Measurements from ENCODE around the gene RNF38.

Gene RNF38

GRCh38 chr9:36315283-36315682 is 84.8 kb downstream of the RNF38 start:
- no peak for TF ChIP-seq TAF1 (IDR thresholded peaks at IDR 0.05; ENCODE audit: borderline replicate concordance, insufficient read depth, low read length)
- no peak for TF ChIP-seq REST (IDR thresholded peaks at IDR 0.05; ENCODE audit: insufficient read depth in 1 of 2, low read depth in 2 of 2, low read length in 2 of 2)
- TF ChIP-seq SIN3A (IDR thresholded peaks at IDR 0.05; ENCODE audit: borderline replicate concordance, insufficient read depth, low read length): no peak
- no peak for TF ChIP-seq FOXP2 (optimal IDR thresholded peaks at IDR 0.05; ENCODE audit: borderline replicate concordance, extremely low read depth, extremely low read length, insufficient read depth)

- TF ChIP-seq FOXP2 (optimal IDR thresholded peaks at IDR 0.05; ENCODE audit: borderline replicate concordance, extremely low read depth, extremely low read length, insufficient read depth): no peak
- no peak for TF ChIP-seq POLR2AphosphoS5 (IDR thresholded peaks at IDR 0.05; ENCODE audit: low read depth, low read length)
- no peak for TF ChIP-seq SIN3A (IDR thresholded peaks at IDR 0.05; ENCODE audit: borderline replicate concordance, insufficient read depth, low read length)
- no peak for TF ChIP-seq REST (IDR thresholded peaks at IDR 0.05; ENCODE audit: insufficient read depth in 1 of 2, low read depth in 2 of 2, low read length in 2 of 2)
- TF ChIP-seq TAF1 (IDR thresholded peaks at IDR 0.05; ENCODE audit: borderline replicate concordance, insufficient read depth, low read length): no peak
These were observed 85.3 kb downstream of the RNF38 start for GRCh38 chr9:36314740-36315139.

DNA sequence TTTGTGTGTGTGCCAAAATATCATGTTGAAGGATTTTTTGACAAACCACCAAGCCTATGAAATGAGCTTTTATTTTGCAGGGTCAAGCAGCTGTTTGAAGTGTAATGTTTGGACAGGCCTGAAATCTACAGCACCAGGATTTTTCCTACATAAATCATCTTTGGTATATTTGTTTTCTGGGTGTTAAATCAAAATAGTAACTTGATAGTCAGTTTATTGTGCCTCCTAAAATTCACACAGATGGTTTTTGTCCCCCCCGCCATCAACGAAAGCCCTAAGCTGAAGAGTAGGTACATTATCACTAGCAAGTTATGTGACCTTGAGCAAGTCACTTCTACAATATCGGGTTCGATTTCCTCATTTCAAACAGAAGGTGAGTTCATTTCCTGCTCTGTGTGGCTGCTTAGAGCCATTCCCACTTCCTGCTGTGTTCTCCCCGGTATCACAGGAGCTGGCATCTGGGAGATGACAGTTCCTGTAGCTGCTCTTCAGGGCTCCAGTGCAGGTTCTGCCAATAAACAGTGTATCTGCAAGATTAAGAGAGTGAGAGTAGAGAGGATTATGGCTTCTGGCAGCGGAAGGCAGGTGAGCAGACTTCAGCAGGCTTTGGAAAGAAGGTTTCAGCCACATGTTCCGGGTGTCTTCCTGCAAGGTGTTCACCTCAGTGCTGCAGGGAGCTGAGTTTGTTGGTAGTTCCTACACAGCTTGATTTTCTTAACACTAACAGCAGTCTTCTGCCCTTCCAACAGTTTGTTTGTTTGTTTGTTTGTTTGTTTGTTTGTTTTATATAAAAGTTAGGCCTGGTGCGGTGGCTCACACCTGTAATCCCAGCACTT is 93.4 kb downstream of the RNF38 start:
- TF ChIP-seq SIN3A (IDR thresholded peaks at IDR 0.05; ENCODE audit: borderline replicate concordance, insufficient read depth, low read length): no peak
- TF ChIP-seq FOXP2 (optimal IDR thresholded peaks at IDR 0.05; ENCODE audit: borderline replicate concordance, extremely low read depth, extremely low read length, insufficient read depth): no peak
- TF ChIP-seq REST (IDR thresholded peaks at IDR 0.05; ENCODE audit: insufficient read depth in 1 of 2, low read depth in 2 of 2, low read length in 2 of 2): no peak
- no peak for TF ChIP-seq TAF1 (IDR thresholded peaks at IDR 0.05; ENCODE audit: borderline replicate concordance, insufficient read depth, low read length)
- no peak for TF ChIP-seq POLR2AphosphoS5 (IDR thresholded peaks at IDR 0.05; ENCODE audit: low read depth, low read length)

DNA sequence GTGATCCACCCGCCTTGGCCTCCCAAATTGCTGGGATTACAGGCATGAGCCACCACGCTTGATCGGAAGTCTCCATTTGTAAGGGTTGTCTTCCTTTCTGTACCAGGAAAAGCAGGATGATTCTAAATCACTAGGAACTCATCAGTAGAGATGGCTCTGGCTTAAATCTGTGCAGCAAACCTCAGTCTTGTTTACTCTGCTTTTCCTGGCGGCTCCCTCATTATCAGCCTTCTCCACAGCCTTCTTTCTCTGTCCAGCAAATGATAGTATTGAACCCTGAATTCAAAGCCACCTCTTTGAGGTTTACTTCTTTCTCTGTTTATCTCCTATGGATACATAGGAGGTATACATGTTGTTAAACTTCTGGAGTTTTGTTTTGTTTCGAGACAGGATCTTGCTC is 98.8 kb downstream of the RNF38 start:
- TF ChIP-seq POLR2AphosphoS5 (IDR thresholded peaks at IDR 0.05; ENCODE audit: low read depth, low read length): no peak
- no peak for TF ChIP-seq REST (IDR thresholded peaks at IDR 0.05; ENCODE audit: insufficient read depth in 1 of 2, low read depth in 2 of 2, low read length in 2 of 2)
- no peak for TF ChIP-seq TAF1 (IDR thresholded peaks at IDR 0.05; ENCODE audit: borderline replicate concordance, insufficient read depth, low read length)
- TF ChIP-seq FOXP2 (optimal IDR thresholded peaks at IDR 0.05; ENCODE audit: borderline replicate concordance, extremely low read depth, extremely low read length, insufficient read depth): no peak
- TF ChIP-seq SIN3A (IDR thresholded peaks at IDR 0.05; ENCODE audit: borderline replicate concordance, insufficient read depth, low read length): no peak

Measured in PFSK-1 (cell line).